T-helper 1 cell treated with Interleukin-12 subunit alpha and Interleukin-12 subunit beta and Interleukin-4 antibody, amounts not matched to agents 30 μg/mL and 1 μg/mL, for 36 hours (primary cell): Measurements from ENCODE around the gene SLC39A3.

Experiments
- H3K27ac Mint-ChIP-seq: one replicate; pipeline ENCODE4 v1.8.0; 2021; ENCODE audit warnings: mild to moderate bottlenecking, mixed read lengths
- H3K27me3 Mint-ChIP-seq: one replicate; pipeline ENCODE4 v1.8.0; 2021; ENCODE audit warnings: low read depth, mixed read lengths
- H3K36me3 Mint-ChIP-seq: one replicate; pipeline ENCODE4 v1.8.0; 2021; ENCODE audit warnings: low read depth, mixed read lengths
- H3K4me1 Mint-ChIP-seq: one replicate; pipeline ENCODE4 v1.8.0; 2021; ENCODE audit warnings: low read depth, mixed read lengths
- H3K4me3 Mint-ChIP-seq: one replicate; pipeline ENCODE4 v1.8.0; 2021; ENCODE audit warnings: mild to moderate bottlenecking, moderate library complexity, mixed read lengths
- H3K9me3 Mint-ChIP-seq: one replicate; pipeline ENCODE4 v1.8.0; 2021; ENCODE audit warnings: mixed read lengths

SLC39A3 gene

GRCh38 chr19:2774953-2775555 lies 35.2 kb upstream of the SLC39A3 start:
- Mint-ChIP-seq H3K4me3 (peak overlapping the region; percentile 79), H3K4me1 (peaks cover 18% of the 10 kb centered on the region), H3K27ac (peak overlapping the region; percentile 93), H3K27me3 (no peaks in the 10 kb centered on the region), H3K9me3 (no peaks in the 10 kb centered on the region), H3K36me3 (peaks cover 6% of the 10 kb centered on the region)

DNA sequence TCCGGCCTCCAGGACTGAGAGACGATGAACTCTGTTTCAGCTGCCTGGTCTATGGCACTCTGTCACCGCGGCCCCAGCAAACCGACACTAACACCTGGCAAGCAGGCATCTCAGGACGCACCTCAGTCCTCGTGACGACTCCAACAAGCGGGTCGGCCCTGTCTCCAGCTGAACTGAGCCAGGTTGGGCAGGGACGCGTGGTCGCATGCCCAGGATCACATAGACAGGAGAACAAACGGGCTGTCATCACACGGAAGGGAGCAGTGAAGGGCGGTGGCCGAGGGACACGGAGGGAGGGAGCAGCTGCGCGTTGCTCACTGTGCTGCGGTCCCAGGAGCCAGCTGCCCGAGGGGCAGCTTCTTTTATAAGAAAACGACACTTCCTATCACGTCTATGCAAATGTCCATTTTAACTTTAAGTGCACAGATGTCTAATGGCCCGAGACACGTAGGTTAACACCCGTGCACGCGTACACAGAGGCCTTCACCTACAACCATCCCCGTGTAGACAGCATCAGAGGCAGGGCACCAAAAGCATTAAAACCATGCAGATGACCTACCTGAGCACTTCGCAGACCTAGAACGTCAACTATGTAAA lies 34.4 kb upstream of the SLC39A3 start:
- Mint-ChIP-seq H3K9me3 (no peaks in the 10 kb centered on the region), H3K27me3 (no peaks in the 10 kb centered on the region), H3K27ac (peak overlapping the region; percentile 70), H3K4me3 (no peak overlapping the region), H3K4me1 (peaks cover 17% of the 10 kb centered on the region), H3K36me3 (peaks cover 4% of the 10 kb centered on the region)

DNA sequence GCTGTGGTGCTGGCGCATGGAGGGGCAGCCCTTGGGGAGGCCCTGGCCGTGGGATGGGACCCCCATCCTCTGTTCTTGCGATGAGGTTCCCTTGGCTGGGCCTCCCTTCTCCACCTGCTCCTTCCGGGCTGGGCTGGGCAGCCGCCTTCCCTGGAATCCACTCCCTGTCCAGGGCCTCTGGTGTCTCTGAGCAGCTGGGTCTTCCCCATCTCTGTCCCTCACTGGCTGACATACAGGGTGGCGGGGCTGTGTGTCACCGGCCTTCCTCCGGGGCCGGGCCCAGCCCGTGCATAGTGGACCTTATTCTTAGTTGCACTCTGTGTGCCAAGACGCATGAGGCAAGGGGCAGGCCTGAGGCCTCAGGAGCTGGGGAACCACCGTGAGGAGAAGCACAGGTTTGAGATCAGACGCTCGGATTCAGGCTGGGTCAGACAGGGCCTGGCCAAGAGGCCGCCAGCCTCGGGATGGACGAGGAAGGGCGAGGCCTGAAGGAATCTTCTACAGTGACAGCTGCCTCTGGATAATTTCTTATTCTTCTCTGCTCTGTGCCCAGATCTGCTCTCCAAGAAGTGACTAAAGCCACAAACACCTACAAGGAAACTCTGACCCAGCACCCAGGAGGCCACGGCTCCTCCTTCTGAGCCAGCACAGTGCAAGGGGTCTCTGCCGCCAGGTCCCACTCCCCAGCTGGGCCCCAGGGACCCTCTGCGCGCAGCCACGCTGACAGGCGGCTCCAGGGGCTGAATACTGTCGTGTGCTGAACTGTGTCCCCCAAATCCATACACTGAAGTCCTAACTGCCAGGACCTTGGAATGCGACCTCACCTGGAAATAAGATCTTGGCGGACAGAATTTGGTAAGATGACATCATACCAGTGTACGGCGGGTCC lies 32.2 kb upstream of the SLC39A3 start:
- Mint-ChIP-seq H3K27ac (no peak overlapping the region), H3K4me1 (peaks cover 17% of the 10 kb centered on the region), H3K4me3 (no peak overlapping the region), H3K27me3 (no peaks in the 10 kb centered on the region), H3K36me3 (peaks cover 2% of the 10 kb centered on the region), H3K9me3 (no peaks in the 10 kb centered on the region)

DNA sequence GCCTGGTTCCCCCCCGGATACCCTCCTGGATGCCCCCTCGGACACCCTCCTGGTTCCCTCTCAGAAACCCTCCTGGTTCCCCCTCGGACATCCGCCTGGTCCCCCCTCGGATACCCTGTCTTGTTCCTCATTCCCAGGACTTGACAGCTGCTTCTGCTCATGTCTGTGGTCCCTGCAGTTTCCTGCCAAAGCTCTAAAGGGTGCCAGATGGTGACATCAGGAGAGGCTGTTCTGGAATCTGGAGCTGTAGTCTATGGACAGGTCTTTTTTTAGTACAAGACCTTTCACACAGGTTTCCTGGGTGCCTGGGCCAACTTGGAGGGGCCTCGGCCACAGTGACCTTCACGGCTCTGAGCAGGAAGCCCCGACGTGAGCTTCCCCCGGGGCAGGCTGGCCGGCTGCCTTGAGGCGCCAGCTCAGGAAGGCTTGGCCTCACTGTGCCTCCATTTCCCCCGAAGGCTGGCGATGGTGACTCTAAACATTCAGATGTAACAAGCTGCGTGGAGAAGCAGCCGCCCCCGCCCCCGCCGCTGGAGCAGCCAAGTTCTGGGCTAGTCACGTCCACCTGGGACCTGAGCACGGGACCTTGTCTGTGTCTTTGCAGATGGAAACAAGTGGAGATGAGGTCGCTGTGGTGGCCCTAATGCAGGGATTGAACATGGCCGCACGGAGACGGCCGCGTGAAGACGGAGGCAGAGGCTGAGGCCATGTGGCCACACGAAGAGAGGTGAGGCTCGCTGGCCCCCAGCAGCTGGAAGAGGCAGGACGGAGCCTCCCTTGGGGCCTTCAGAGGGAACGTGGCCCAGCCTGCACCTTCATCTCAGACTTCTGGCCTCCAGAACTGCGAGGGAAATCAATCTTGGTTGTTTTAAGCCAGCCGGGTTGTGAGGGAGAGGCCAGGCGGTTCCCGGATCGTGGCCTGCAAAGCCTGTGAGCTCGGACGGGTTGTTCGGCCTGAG lies 30.5 kb upstream of the SLC39A3 start:
- no peak overlapping the region for H3K4me3 Mint-ChIP-seq
- H3K27ac Mint-ChIP-seq, result no peak overlapping the region
- H3K36me3 Mint-ChIP-seq, result peaks cover 2% of the 10 kb centered on the region
- H3K27me3 Mint-ChIP-seq, result no peaks in the 10 kb centered on the region
- H3K9me3 Mint-ChIP-seq, result no peaks in the 10 kb centered on the region
- peaks cover 6% of the 10 kb centered on the region for H3K4me1 Mint-ChIP-seq

DNA sequence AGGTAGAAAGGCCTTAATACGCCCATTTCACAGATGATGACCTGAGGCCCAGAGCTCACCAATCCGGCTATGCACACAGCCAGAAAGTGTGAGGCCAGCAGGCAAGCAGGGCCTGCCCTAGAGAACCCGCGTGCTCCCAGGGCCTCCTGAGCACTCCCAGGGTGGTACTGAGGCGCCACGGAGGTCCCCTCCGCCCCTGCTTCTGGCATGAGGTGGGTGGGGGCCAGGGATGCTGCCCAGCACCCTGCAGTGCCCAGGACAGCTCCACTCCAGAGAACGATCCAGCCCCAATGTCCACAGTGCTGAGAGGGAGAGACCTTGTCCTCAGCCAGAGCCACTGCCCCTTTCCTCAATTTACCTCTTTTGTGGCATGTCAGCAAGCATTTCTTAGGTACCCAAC lies 29.4 kb upstream of the SLC39A3 start:
- peaks cover 4% of the 10 kb centered on the region for H3K36me3 Mint-ChIP-seq

GRCh38 chr19:2768365-2769132 lies 28.7 kb upstream of the SLC39A3 start:
- H3K27ac Mint-ChIP-seq, result no peak overlapping the region
- peaks cover 4% of the 10 kb centered on the region for H3K36me3 Mint-ChIP-seq

More for the DNA sequence above, 29.4 kb upstream of the SLC39A3 start:
- no peak overlapping the region for H3K27ac Mint-ChIP-seq
- H3K4me1 Mint-ChIP-seq, result peaks cover 2% of the 10 kb centered on the region
- H3K9me3 Mint-ChIP-seq, result no peaks in the 10 kb centered on the region
- no peaks in the 10 kb centered on the region for H3K27me3 Mint-ChIP-seq
- H3K4me3 Mint-ChIP-seq, result no peak overlapping the region

GRCh38 chr19:2767688-2768087 lies 27.9 kb upstream of the SLC39A3 start:
- Mint-ChIP-seq H3K36me3 (peaks cover 4% of the 10 kb centered on the region), H3K9me3 (no peaks in the 10 kb centered on the region), H3K4me3 (no peak overlapping the region), H3K27ac (no peak overlapping the region), H3K4me1 (peaks cover 2% of the 10 kb centered on the region), H3K27me3 (no peaks in the 10 kb centered on the region)

More at GRCh38 chr19:2768365-2769132, 28.7 kb upstream of the SLC39A3 start:
- Mint-ChIP-seq H3K27me3 (no peaks in the 10 kb centered on the region), H3K4me1 (peaks cover 2% of the 10 kb centered on the region), H3K9me3 (no peaks in the 10 kb centered on the region), H3K4me3 (no peak overlapping the region)

- Mint-ChIP-seq H3K27me3 (no peaks in the 10 kb centered on the region), H3K4me3 (no peak overlapping the region), H3K27ac (no peak overlapping the region), H3K4me1 (no peaks in the 10 kb centered on the region), H3K9me3 (no peaks in the 10 kb centered on the region), H3K36me3 (peaks cover 4% of the 10 kb centered on the region)
These were observed 27.0 kb upstream of the SLC39A3 start for GRCh38 chr19:2766594-2767372.

GRCh38 chr19:2765376-2765775 lies 25.6 kb upstream of the SLC39A3 start:
- H3K4me3 Mint-ChIP-seq, result no peak overlapping the region
- no peak overlapping the region for H3K27ac Mint-ChIP-seq
- no peaks in the 10 kb centered on the region for H3K9me3 Mint-ChIP-seq
- H3K4me1 Mint-ChIP-seq, result no peaks in the 10 kb centered on the region
- H3K27me3 Mint-ChIP-seq, result no peaks in the 10 kb centered on the region
- peaks cover 4% of the 10 kb centered on the region for H3K36me3 Mint-ChIP-seq

DNA sequence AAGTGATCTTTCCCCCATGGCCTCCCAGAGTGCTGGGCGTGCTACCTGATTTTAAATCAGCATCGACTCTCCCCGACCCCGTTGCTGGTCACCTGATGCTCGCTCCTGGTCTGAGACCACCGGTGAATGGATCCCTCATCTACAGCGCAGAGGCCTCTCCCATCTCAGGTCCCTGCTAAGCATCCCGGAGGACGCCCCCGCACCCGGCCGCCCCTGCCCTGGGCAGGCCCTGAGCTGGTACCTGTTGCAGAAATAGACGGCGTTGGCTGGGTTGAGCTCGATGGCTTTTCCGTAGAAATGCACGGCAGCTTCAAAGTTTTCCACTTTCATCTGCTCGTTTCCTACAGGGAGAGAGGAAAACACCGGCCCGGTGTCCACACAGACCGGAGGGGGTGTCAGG lies 25.1 kb upstream of the SLC39A3 start:
- Mint-ChIP-seq H3K27me3 (no peaks in the 10 kb centered on the region), H3K27ac (no peak overlapping the region), H3K9me3 (no peaks in the 10 kb centered on the region), H3K4me3 (no peak overlapping the region), H3K36me3 (peaks cover 4% of the 10 kb centered on the region), H3K4me1 (no peaks in the 10 kb centered on the region)

- Mint-ChIP-seq H3K9me3 (no peaks in the 10 kb centered on the region), H3K4me3 (no peak overlapping the region), H3K27me3 (no peaks in the 10 kb centered on the region), H3K27ac (no peak overlapping the region), H3K4me1 (no peaks in the 10 kb centered on the region), H3K36me3 (peaks cover 9% of the 10 kb centered on the region)
These were observed 23.9 kb upstream of the SLC39A3 start for GRCh38 chr19:2763687-2764086.

GRCh38 chr19:2762783-2763496 lies 23.1 kb upstream of the SLC39A3 start:
- Mint-ChIP-seq H3K27me3 (no peaks in the 10 kb centered on the region), H3K36me3 (peaks cover 12% of the 10 kb centered on the region), H3K27ac (no peak overlapping the region), H3K4me1 (no peaks in the 10 kb centered on the region), H3K9me3 (no peaks in the 10 kb centered on the region), H3K4me3 (no peak overlapping the region)
